ENCODE data around the gene TRIM38.
"Not testable (repeated sequence)": the region's sequence is repeated elsewhere in the genome, so short reads cannot be mapped to it uniquely, and the experiment has no call there.

The TRIM38 gene

DNA sequence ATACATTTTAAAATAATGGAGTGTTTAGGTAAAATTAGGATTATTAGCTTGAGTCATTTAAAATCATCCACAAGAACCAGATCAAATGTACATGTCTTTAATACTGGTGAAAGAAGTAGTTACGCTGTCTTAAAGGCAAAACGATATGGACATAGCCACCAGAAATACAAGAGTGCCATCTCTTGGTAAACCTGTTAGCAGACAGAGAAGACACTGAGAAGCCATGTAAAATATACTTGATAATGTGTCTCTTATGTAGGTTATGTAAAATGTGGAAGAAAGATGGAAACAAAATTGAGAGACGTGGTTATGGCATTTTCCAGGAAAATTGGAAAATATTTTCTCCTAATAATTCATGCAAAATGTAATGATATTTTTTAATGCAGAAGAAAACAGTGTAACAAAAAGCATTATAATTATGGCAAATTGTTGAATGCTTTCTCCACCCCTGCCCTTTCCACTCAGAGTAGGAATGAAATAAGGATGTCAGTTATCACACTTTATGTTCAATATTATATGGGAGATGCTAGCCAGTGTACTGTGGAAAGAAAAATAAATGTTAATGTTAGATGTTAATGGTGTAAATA, 19.9 kb upstream of the TRIM38 start:
- peak; percentile 52 to 55 for DNase-seq

- no peak for DNase-seq
Measured at GRCh38 chr6:25943887-25944286, 18.7 kb upstream of the TRIM38 start.

DNA sequence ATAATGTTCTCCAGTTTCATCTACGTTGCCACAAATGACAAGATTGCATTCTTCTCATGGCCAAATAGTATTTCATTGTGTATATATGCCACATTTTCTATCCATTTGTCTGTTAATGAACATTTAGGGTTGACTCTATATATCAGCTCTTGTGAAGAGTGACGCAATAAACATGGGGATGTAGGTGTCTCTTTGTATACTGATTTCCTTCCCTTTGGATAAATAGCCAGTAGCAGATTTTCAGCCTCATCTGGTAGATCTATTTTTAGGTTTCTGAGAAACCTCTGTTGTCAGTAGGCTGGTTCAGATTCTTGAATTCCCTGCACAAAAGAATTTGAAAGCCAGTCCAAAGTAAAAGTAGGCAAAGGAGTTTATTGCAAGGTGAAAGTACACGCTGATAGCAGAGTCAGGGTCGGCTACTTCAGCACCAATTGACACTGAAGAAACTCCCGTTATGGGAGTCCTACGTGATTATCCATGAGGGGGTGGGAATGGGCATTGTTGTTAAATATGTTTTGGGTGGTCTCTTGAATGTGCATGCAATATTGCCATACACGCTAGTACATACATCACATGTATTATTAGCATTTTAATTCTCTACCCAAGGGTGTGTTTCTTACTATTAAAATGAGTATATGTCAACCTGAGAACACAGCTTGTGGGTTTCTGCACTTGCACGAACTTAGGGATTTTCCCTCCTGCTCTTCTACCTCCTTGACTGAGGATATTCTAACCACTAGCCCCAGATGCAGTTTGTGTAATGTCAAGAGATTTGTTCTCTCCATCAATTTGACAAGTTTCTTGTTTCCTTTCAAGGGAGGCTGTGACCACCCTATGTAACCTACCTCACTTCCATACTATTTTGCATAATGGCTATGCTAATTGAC, 17.7 kb upstream of the TRIM38 start:
- DNase-seq = no peak

- DNase-seq = not testable (repeated sequence)
Measured at GRCh38 chr6:25945738-25946137, 16.9 kb upstream of the TRIM38 start.

DNA sequence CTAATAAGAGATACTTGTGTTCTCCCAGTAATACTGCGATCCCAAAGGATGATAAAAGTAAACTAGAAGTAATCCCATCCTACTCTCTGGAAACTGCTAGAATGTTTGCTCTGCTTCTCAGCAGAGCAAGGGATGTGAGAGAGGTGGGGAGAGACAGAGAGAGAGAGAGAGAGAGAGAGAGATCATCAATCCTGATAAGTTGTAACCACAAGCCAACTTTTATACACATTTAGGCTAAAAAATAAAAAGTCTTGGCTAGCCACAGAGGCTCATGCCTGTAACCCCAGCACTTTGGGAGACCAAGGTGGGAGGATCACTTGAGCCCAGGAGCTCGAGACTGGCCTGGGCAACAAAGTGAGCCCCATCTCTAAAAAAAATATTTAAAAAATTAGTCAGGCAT, 16.0 kb upstream of the TRIM38 start:
- DNase-seq = no peak

DNA sequence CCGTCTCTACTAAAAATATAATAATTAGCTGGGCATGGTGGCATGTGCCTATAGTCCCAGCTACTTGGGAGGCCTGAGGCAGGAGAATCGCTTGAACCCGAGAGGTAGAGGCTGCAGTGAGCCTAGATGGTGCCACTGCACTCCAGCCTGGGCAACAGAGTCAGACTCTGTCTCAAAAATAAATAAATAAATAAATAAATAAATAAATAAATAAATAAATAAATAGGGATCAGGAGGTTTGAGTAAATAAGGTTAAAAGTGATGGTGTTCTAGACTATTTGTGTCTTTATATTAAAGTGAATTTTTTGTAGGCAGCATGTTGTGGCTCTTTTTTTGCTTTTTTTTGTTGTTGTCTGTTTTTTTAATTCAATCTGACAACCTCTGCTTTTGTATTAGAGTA, 15.1 kb upstream of the TRIM38 start:
- DNase-seq = not testable (repeated sequence)

DNA sequence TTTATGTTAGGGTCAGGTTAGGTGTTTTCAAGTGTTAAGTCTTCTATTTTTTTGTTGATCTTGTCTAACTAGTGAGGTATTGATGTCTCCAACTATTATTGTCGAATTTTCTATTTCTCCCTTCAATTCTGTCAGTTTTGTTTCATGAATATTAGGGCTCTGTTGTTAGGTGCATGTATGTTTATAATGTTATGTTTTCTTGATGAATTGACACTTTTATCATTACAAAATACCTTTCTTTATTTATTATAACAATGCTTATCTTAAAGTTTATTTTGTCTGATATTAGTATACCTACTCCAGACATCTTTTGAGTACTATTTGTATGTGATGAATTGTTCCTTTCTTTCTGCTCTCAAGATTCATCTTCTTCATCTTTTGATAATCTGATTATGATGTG, 12.9 kb upstream of the TRIM38 start:
- no peak for DNase-seq

- no peak for DNase-seq
Measured at GRCh38 chr6:25950297-25950696, 12.3 kb upstream of the TRIM38 start.

DNA sequence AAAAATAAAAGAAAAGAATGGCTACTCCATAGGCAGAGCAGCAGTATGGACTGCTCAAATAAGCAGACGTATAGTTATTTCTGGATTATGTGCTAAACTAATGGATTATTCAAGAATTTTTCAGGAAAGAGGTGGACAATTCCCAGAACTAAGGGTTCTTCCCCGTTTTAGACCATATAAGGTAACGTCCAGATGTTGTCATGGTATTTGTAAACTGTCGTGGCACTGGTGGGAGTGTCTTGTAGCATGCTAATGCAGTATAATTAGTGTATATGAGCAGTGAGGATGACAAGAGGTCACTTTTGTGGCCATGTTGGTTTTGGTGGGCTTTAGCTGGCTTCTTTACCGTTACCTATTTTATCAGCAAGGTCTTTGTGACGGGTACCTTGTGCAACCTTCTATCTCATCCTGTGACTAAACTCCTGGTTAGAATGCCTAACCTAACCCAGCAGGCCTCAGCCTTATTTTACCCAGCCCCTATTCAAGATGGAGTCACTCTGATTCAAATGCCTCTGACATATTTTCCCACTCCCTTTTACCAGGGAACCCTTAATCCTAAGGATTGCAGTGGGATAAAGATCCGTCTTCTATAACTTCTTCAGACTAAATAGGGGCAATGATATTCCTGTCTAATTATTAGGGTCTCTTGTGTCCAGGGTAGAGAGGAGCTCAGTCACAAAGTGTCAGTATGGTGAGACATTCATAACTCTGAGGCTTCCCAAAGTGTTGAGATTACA, 11.1 kb upstream of the TRIM38 start:
- no peak for DNase-seq

- no peak for DNase-seq
Measured at GRCh38 chr6:25952535-25952934, 10.1 kb upstream of the TRIM38 start.

GRCh38 chr6:25953733-25954132, 8.9 kb upstream of the TRIM38 start:
- peak in 1 of 2 donors; percentile 7 for DNase-seq

- DNase-seq = no peak
Measured at GRCh38 chr6:25954756-25955155, 7.8 kb upstream of the TRIM38 start.

GRCh38 chr6:25956226-25956625, 6.4 kb upstream of the TRIM38 start:
- DNase-seq = no peak

DNA sequence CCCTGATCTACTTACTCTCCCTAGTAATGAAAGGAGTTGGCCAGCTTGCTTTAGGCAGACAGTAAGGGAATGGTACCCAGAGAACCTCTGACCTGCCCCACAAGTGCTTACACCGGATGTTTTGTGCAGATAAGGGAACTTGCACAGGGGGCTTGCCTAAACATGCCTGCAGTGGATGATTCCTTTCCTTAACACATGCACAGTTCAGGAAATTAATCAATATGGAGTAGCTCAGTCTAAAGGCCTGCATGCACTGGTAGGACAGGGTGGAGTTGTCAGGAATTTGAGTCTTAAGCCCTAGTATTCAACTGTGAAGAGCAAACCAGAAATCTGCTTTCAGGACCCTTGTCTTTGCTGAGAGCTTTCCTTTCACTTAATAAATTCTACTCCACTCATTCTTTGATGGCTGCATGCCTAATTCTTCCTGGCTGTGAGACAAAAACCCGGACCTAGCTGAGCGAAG, 3.9 kb upstream of the TRIM38 start:
- DNase-seq = no peak

DNA sequence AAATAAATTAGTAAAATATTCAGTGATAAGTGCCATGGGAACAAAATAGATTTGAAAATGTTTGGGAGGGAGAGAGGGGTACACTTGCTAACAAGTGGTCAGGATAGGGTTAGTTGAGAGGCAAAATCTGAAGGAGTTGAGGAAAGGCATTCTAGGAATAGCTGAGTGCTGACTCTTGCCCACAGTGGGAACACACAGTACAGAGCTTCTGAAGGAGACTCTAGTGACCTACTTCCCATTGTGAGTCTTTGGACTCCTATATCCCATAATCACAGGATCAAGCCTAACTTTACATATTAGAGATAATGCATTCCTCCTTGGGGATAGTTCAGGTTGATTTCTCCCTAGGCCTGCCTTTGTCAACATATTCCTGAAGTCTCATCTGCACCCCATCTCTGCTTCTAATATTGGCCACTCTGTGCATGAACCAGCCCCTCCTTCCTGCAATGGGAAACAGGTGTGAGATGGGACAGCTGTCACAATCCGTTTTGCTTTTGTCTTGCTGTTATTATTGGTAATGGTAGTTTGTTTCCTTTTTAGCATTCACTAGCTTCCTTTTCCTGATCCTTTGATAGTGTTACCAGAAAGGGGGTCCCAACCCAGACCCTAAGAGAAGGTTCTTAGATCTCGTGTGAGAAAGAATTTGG, 2.6 kb upstream of the TRIM38 start:
- no peak for DNase-seq

GRCh38 chr6:25960734-25961133, 1.9 kb upstream of the TRIM38 start:
- no peak for DNase-seq

- DNase-seq = no peak
Measured at GRCh38 chr6:25961619-25962148, 918 bp upstream of the TRIM38 start.

- peak; percentile 26 to 32 for DNase-seq
Measured at GRCh38 chr6:25963426-25964123, 973 bp downstream of the TRIM38 start.

- no peak for DNase-seq
Measured at GRCh38 chr6:25965058-25965457, 2.5 kb downstream of the TRIM38 start.

DNA sequence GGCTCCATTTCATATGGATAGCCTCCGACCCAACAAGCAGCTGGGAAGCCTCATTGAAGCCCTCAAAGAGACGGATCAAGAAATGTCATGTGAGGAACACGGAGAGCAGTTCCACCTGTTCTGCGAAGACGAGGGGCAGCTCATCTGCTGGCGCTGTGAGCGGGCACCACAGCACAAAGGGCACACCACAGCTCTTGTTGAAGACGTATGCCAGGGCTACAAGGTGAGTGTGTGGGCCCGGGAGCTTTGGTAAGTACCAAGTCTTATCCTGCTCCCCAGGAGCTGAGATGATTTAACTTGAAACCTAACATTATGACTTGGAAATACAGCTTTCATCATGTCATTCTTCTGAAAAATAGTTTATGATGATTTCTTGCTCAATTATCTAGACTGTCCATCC, 4.1 kb downstream of the TRIM38 start:
- DNase-seq = no peak

DNA sequence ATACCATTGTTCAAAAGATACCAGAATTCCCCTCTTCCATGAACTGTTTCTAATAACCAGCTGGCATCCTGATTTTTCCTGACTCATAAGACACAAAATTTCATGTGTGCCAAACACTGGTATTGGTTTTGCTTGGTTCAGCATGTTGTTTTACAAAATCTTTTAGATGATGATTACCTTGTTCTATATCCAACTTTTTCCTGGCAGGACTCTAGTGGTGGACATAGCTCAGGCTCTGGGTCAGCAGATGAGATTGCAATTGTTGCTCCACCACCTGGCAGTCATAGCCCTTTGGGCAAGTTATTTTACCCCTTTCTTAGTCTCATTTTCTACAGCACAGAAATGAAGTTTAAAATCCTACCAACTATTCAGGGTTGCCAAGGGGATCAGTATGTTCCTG, 6.2 kb downstream of the TRIM38 start:
- no peak for DNase-seq
